GM21526 (cell line): ENCODE data around the gene SALL1.

Experiments used
- ATAC-seq: cut with Tn5 transposase; IDR thresholded peaks from one replicate; pipeline ENCODE4 v1.9.1; 2021; ENCODE audit warnings: moderate library complexity; ENCODE audit not compliant: unreplicated experiment, low FRiP score

Gene SALL1

DNA sequence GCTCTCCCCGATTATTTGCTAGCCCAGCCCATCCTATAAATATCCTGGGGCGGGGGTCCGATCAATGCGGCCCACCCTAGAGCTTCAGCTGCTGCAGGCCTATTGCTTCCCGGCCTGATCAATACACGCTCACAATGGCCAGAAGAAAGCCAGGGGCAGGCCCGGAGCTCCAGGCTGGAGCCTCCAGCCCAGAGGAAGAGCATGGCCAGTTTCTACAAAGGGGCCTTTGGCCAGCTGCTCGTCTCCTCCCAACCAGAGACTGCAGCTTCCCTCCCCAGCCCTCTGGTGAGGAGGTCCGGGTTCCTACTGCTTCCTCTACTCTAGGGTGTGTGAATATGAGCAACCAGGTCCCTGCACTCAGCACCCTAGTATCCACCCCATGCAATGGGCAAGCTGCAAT, 36.7 kb downstream of the SALL1 start:
- no peak for ATAC-seq

DNA sequence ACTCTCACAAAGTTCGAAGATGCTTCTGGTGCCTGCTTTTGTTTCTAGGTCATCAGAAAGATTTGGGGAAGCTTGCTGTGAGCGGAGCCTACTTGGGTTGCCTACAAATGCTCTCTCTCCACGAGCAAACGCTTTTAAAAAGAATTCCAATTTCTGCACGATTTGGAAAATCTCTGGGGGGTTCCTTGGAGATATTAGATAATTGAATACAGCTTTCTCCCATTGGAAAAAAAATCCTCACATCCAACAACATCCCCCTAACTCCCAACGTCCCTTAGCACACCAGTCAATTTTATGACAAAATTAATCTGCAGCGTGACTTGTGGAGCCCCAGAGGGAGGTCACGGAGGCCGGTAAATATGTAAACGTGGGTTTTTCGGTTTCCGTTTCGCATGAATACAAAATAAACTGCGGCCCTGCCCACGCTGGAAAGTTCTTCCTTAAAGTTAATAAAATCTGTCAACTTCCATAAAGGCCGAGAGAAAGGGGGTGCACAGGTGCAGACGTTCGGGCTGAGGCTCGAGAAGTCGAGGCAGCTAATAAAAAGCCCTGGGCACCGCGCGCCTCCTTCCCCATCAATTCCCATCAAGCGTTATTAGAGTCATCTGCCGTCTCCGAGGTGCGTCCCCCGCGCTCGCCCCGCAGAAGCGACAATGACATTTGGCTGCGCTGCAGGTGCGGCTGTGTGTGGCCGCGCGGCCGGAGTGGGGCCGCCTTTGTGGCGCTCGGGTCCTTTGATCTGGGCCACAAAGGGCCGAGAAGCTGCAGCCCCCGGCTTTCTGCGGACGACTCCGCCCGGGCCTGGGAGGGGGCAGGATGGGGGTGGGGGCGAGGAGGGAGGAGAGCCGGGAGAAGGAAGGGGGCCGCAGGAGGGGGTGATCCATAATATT, 37.6 kb downstream of the SALL1 start:
- ATAC-seq: no peak

DNA sequence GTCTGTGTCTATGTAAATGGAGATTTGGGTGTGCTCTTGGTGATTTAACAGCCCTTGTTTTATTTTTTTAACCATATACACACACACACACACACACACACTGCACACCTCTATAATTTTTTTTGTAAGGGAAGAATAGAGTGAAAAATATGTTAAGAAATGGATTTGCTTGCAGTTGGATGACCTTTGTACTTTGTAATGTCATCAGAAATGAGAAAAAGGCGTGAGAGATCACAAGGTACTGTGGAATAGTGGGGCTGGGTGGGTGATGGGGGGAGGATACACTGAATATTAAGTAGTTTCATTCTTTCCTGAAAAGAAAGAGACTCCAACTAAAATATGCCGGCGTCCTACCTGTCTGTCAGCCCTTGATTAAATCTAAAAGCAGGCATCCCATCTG, 38.7 kb downstream of the SALL1 start:
- no peak for ATAC-seq

DNA sequence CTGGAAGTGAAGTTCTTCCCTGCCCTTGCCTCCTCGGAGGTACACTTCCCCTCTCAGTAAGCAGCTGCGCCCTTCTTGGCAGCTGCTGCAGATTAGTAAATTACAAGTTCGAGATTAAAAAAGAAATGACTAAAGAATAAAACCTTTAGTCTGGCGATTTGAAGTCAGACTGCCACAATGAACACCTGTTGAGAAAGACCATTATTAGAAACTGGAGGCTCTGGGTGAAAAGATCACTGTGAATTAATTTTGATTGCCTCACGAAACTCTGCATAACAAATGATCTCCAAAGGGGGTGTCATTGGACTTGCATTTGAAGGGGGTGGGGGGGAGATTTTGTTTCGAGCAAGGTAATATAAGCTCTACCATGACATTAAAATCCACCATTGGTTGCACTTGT, 39.3 kb downstream of the SALL1 start:
- no peak for ATAC-seq

DNA sequence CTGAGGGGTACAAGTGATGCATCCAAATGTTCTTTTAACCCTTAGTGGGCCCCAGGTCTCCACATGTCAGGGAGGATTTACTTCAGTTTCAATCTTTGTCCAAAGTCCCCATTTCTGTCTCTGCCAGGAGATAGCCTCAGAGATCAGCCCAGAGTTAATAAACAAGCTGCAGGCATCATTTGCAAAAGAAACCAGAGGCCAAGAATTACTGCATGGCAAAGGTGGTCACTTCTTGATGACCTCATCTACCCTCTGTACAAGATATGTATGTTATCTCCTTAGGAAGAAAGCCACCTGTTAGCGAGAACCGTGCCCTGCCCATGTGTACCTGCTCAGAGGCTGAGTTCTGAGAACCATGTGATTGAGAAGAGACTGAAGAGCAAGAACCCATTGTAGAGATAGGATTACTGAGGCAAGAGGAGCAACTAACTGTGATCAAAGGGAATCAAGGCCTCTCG, 40.3 kb downstream of the SALL1 start:
- ATAC-seq: no peak

DNA sequence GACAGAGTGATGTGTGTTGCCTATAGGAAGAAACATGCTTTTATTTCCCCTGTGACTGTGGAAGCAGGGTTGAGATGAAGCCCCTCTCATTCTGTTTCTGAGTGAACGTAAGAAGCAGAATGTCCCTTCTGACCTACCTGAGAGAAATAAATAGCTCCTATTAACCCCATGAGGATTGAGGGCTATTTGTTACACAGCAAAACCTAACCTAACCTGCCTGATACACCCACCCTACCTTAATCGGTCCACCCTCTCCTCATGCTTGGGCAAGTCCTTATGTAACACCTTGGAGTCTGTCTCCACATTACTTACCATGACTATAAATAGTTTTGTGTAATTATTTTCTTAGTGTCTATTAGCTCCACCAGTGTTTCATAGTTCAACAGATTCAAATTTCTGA, 41.9 kb downstream of the SALL1 start:
- no peak for ATAC-seq

DNA sequence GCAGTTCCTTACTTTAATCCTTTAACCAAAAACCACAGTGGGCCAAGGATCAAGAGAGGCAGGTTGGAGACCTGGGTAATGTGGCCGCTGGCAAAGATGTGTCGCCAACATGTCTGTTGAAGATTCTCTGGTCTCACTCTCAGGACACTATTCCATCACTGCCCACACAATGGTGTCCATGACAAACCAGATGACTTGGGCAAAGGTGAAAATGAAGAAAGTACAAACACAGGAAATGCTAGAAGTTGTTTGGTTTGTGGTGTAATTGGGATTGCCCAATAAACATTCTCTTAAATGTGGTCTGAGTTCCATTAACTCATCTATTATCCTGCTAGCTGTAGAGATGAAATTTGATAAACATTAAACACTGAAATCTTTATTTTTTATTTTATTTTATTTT, 43.3 kb downstream of the SALL1 start:
- ATAC-seq: no peak

DNA sequence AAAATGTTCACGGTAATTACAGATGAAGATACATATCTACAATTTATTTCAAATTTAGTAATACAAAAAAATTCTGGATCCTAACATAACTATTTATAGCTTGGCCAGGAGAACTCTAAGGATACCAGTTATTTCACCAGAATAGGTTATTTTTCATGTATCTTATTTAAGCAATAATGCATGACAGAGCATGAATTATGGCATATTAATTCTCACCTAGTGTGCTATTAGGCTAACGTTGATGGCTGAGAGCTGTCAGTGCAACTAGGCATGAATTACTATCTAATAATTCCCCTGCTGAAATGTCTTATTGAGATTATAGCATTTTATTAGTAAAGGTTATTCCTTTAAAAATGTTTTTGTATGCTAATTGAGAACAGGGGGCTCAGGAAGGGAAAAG, 44.5 kb downstream of the SALL1 start:
- no peak for ATAC-seq

DNA sequence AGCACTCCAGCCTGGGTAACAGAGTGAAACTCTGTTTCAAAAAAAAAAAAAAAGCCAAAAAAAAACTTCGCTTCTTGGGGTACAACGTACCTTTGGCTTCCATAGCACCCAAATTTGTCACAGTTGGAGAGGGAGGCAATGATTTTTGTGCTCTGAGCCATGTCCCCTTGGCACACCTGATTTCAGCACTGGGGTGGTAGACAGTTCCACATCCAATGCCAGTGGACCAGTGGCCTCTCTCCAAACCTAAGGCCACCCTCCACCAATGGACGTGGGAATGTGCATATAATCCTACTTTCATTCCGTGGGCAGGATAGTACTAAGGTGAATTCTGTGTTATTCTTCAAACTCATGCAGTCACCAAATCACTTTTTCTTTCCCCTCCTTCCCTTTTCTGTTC, 47.5 kb downstream of the SALL1 start:
- ATAC-seq: no peak

DNA sequence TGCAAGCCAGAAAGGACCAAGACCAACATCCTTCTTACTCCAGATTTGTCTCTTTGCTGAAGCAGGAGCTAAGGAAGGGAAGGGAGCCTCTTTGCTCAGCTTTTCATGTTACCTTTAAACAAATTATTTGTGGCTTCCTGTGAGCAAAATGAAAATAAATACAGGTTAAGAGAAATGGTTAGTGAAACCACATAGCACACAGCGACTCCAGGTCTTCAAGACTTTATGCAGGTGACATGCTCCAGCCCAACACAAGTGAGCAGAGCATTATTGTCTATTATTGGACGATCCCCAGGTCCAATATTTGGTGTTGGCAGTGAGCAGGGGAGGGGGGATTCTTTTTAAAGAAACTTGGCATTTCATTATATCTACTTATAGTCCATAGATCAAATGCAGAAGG, 53.3 kb downstream of the SALL1 start:
- ATAC-seq: no peak

DNA sequence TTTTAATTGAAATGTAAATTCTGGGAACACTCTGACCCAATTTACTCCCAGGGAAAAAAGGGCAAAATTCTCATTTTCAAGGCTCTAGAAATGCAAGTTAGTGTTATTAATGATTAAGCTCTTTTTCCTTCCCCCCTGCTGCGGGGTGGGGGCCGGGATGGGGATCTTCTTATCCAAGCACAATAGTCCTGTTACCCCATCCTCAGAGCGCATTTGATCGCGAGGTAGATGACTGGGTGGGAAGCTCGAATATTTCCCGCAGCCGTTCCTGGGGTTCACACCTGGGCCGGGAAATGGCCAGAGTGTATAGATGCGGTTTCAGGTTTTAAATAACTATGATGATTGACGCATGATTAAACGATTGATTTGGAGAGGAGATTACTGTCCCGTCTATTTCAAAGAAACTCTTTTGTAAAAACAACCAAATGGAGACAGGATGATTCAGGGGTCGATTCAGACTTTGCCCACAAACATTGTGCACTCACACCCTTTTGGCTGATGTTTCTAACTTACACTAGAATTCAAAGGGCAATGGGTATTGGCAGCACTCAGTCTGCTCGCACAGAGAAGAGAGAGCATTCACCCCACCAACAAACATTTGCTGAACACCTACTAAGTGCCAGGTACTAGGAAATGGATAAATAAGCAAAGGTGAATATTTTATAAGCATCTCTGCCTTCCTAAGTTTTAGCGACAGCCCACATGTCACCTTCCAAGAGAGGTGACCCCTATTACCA, 55.0 kb downstream of the SALL1 start:
- no peak for ATAC-seq

DNA sequence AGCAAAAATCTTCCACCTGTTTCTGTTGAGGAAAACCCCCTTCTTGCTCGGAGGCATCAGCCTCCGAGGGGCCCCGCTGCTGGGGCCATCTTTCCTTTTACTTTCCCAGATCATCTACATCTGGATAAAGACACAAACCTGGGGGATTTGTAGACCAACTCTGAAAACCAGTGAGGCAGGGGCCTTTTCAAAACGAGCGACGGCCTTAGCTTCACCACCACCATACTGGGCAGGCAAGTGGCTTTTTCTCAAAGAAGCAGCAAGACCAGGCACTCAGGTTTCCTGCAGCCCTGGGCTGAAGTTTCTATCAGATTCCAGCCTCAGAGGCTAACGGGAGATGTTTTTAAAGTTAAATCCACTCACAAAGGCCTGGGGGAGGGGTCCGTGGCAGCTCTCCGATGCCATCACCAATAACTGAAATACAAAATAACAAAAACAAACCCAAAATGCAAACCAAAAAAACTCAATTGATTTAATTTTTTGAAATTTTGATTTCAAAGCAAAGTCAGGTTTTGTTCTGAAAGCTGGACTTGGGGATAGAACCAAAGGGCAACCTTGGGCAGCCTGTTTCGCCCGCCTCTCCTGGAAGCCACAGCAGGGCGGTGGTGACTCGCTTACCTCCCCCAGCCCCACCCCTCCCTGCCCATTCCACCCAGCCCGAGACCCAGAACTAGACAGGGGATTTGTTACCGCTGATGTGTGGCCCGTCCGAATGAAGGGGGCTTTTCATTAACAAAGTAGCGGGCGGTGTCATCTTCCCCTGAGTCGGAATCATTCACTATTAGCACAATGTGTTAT, 55.8 kb downstream of the SALL1 start:
- ATAC-seq: no peak

DNA sequence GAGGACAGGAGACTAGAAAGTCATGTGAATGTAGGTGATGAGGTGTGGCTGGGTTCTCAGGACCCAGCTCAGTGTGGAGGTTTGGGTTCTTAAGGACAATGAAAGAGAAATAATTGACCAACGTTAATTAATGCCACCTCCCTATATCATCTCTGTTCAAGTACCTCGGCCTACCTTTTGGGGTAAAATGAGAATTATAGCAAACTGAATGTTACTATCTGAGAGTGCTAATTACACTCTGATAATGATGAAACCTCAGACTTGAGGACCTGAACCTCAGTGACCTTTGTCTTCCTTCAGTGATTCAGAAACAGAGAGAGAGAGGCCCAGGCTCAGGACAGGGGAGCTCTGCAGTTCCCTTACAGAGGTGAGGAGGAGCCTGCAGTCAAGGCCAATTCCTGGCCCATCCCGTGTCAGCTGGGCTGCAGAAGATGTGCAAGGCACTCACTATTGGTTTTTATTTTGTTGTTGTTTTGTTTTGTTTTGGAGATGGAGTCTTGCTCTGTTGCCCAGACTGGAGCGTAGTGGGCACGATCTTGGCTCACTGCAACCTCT, 57.3 kb downstream of the SALL1 start:
- no peak for ATAC-seq
